Osteoblast (primary cell): Measurements from ENCODE around the gene NCOA1. TPM values are rescaled to one million over a fixed set of nuclear protein-coding genes. Genes with fewer than 3 reads are reported as not detected.
A peak's percentile ranks its signal among the peaks of the same experiment; 100 is the strongest.

Experiments used
- DNase-seq: peaks from one replicate; pipeline ENCODE4 v3.0.0; 2011; ENCODE audit warnings: low spot score, mixed read lengths; ENCODE audit not compliant: insufficient read length; ENCODE audit errors: missing footprints
- H2AFZ ChIP-seq: 2 replicates; pipeline ENCODE4 v1.6.0; 2011; ENCODE audit warnings: mild to moderate bottlenecking, low read length
- H3K27ac ChIP-seq: 2 replicates; pipeline ENCODE4 v1.5.1; 2011; ENCODE audit warnings: mild to moderate bottlenecking, low read depth, low read length, moderate library complexity
- H3K27me3 ChIP-seq: 2 replicates; pipeline ENCODE4 v1.6.0; 2012; ENCODE audit warnings: mild to moderate bottlenecking, control low read depth, inconsistent platforms, low read length, moderate library complexity; ENCODE audit not compliant: insufficient read depth
- H3K36me3 ChIP-seq: 2 replicates; pipeline ENCODE4 v1.5.1; 2011; ENCODE audit warnings: mild to moderate bottlenecking, low read length, control low read depth, moderate library complexity; ENCODE audit not compliant: insufficient read depth
- H3K4me1 ChIP-seq: 2 replicates; pipeline ENCODE4 v1.5.1; 2011; ENCODE audit warnings: mild to moderate bottlenecking, low read length, control low read depth, moderate library complexity; ENCODE audit not compliant: insufficient read depth
- H3K4me2 ChIP-seq: 2 replicates; pipeline ENCODE4 v1.6.0; 2011; ENCODE audit warnings: mild to moderate bottlenecking, low read length; ENCODE audit not compliant: insufficient read depth
- H3K4me3 ChIP-seq: fragments of 200-600 bp; sonication (generic); 3 replicates; pipeline ENCODE4 v1.5.1; 2012; ENCODE audit warnings: mild to moderate bottlenecking, low read length, inconsistent platforms; ENCODE audit not compliant: insufficient read depth
- H3K79me2 ChIP-seq: 2 replicates; pipeline ENCODE4 v1.6.0; 2012; ENCODE audit warnings: mild to moderate bottlenecking, low read length, control low read depth, inconsistent platforms; ENCODE audit not compliant: insufficient read depth
- H3K9me3 ChIP-seq: 2 replicates; pipeline ENCODE4 v1.5.1; 2011; ENCODE audit warnings: low read depth, low read length, control low read depth
- H4K20me1 ChIP-seq: 2 replicates; pipeline ENCODE4 v1.6.0; 2012; ENCODE audit warnings: mild to moderate bottlenecking, low read length, control low read depth; ENCODE audit not compliant: insufficient read depth
- total RNA-seq: library from RNA; depleted of rRNA; stranded (reverse); fragments of >200 nt; gene quantifications from 2 replicates; pipeline ENCODE4 v1.2.3, GENCODE V29; 2012
- TF ChIP-seq, protein P1 (sequence below): IDR thresholded peaks from 2 replicates; pipeline ENCODE4 v1.5.1; 2011; ENCODE audit warnings: mild to moderate bottlenecking, low read depth, low read length, moderate library complexity; ENCODE audit errors: extremely low read depth

NCOA1 gene
- total RNA-seq, 1 donor: 23.2 TPM

- no peak overlapping the region for H3K4me3 ChIP-seq
- H3K79me2 ChIP-seq: peaks cover 10% of the 10 kb centered on the region
- no peak overlapping the region for H3K4me2 ChIP-seq
- H3K9me3 ChIP-seq: no peaks in the 10 kb centered on the region
- H3K27ac ChIP-seq: no peak overlapping the region
- H3K36me3 ChIP-seq: no peaks in the 10 kb centered on the region
- H4K20me1 ChIP-seq: peaks cover 21% of the 10 kb centered on the region
- H3K4me1 ChIP-seq: no peaks in the 10 kb centered on the region
- no peak overlapping the region for H2AFZ ChIP-seq
- no peaks in the 10 kb centered on the region for H3K27me3 ChIP-seq
- TF ChIP-seq, protein P1, sequence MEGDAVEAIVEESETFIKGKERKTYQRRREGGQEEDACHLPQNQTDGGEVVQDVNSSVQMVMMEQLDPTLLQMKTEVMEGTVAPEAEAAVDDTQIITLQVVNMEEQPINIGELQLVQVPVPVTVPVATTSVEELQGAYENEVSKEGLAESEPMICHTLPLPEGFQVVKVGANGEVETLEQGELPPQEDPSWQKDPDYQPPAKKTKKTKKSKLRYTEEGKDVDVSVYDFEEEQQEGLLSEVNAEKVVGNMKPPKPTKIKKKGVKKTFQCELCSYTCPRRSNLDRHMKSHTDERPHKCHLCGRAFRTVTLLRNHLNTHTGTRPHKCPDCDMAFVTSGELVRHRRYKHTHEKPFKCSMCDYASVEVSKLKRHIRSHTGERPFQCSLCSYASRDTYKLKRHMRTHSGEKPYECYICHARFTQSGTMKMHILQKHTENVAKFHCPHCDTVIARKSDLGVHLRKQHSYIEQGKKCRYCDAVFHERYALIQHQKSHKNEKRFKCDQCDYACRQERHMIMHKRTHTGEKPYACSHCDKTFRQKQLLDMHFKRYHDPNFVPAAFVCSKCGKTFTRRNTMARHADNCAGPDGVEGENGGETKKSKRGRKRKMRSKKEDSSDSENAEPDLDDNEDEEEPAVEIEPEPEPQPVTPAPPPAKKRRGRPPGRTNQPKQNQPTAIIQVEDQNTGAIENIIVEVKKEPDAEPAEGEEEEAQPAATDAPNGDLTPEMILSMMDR: no peak
- peak; percentile 50 for DNase-seq
These were observed 135.1 kb downstream of the NCOA1 start for GRCh38 chr2:24626131-24626530.

GRCh38 chr2:24628746-24629145 is 137.7 kb downstream of the NCOA1 start:
- no peak overlapping the region for H2AFZ ChIP-seq
- no peak overlapping the region for H3K4me2 ChIP-seq
- H4K20me1 ChIP-seq: peaks cover 14% of the 10 kb centered on the region
- H3K36me3 ChIP-seq: no peaks in the 10 kb centered on the region
- H3K27ac ChIP-seq: no peak overlapping the region
- peaks cover 6% of the 10 kb centered on the region for H3K79me2 ChIP-seq
- DNase-seq: no peak
- no peak overlapping the region for H3K4me3 ChIP-seq
- no peaks in the 10 kb centered on the region for H3K4me1 ChIP-seq
- TF ChIP-seq, protein P1: no peak
- no peaks in the 10 kb centered on the region for H3K27me3 ChIP-seq
- H3K9me3 ChIP-seq: no peaks in the 10 kb centered on the region

- Histone ChIP-seq H3K79me2 (peaks cover 2% of the 10 kb centered on the region), H4K20me1 (peaks cover 6% of the 10 kb centered on the region), H3K27ac (no peak overlapping the region), H2AFZ (no peak overlapping the region), H3K9me3 (no peaks in the 10 kb centered on the region), H3K36me3 (no peaks in the 10 kb centered on the region), H3K4me3 (no peak overlapping the region), H3K4me2 (no peak overlapping the region), H3K27me3 (no peaks in the 10 kb centered on the region), H3K4me1 (no peaks in the 10 kb centered on the region)
- DNase-seq: no peak
- TF ChIP-seq, protein P1: no peak
These were observed 141.1 kb downstream of the NCOA1 start for GRCh38 chr2:24632172-24632571.

- TF ChIP-seq, protein P1: no peak
- Histone ChIP-seq H3K27ac (no peak overlapping the region), H2AFZ (no peak overlapping the region)
These were observed 144.1 kb downstream of the NCOA1 start for GRCh38 chr2:24635181-24635580.

More at GRCh38 chr2:24635181-24635580, 144.1 kb downstream of the NCOA1 start:
- no peak overlapping the region for H3K4me2 ChIP-seq
- no peaks in the 10 kb centered on the region for H3K79me2 ChIP-seq
- no peaks in the 10 kb centered on the region for H3K4me1 ChIP-seq
- no peak overlapping the region for H3K4me3 ChIP-seq
- H3K9me3 ChIP-seq: no peaks in the 10 kb centered on the region
- DNase-seq: no peak
- H3K27me3 ChIP-seq: no peaks in the 10 kb centered on the region
- H4K20me1 ChIP-seq: peaks cover 2% of the 10 kb centered on the region
- no peaks in the 10 kb centered on the region for H3K36me3 ChIP-seq
